HCT116 (cell line): Measurements from ENCODE around the gene TPP1. TPM values are rescaled to one million over a fixed set of nuclear protein-coding genes. Genes with fewer than 3 reads are reported as not detected.

Source experiments
- ATAC-seq: fragments of 200-7000 bp; cut with Tn5 transposase; 2 replicates; pipeline ENCODE4 v1.9.1; 2020; ENCODE audit warnings: mild to moderate bottlenecking, moderate library complexity
- BruUV-seq: library from RNA; stranded (reverse); fragments of 400-500 nt; replicated peaks from 2 replicates; lab custom pipeline; 2021; lab: Mats Ljungman, UMichigan
- CTCF ChIA-PET: fragments of 300-600 bp; sonication (Branson Sonifier 250); formaldehyde crosslinking; loops from one replicate; lab custom pipeline; 2021; ENCODE audit warnings: antibody characterized with exemption; lab: Charles Lee
- POLR2A ChIA-PET: fragments of 300-600, 350-600 bp; sonication (Branson Sonifier 250); formaldehyde crosslinking; loops from one replicate; lab custom pipeline; 2021; ENCODE audit warnings: antibody characterized with exemption; lab: Charles Lee
- RAD21 ChIA-PET, 2 experiments: fragments of 300-600 bp; sonication (Branson Sonifier 250); formaldehyde crosslinking; loops; one replicate each; lab custom pipeline; 2023; ENCODE audit warnings: low total read pairs in 2 of 2; ENCODE audit not compliant: uncharacterized antibody in 2 of 2, unreplicated experiment in 2 of 2, low non-redundant PET in 1 of 2; lab: Charles Lee
- DNase-seq: peaks from one replicate; pipeline ENCODE4 v3.0.0-alpha.2; 2010; ENCODE audit warnings: low read depth, low spot score
- H2AFZ ChIP-seq: fragments of 200-600 bp; shearing (Covaris generic), sonication (generic); 2 replicates; pipeline ENCODE4 v1.6.1; 2017; ENCODE audit warnings: low read depth, mixed run types, mixed read lengths, antibody characterized with exemption, low read length; ENCODE audit not compliant: poor library complexity, severe bottlenecking
- H3K27ac ChIP-seq: 2 replicates; pipeline ENCODE4 v1.5.1; 2012; ENCODE audit warnings: low read depth, low read length
- H3K27me3 ChIP-seq: fragments of 200-600 bp; sonication (generic); 2 replicates; pipeline ENCODE4 v1.6.1; 2016; ENCODE audit warnings: mixed run types, low read length, mixed read lengths; ENCODE audit not compliant: insufficient read depth
- H3K36me3 ChIP-seq, 2 experiments: fragments of 200-500 bp in 1 of 2; fragments of 200-600 bp in 1 of 2; sonication (Bioruptor generic) in 1 of 2; sonication (generic) in 1 of 2; 2 replicates each; pipeline versions ENCODE4 v1.5.1 to v1.6.1; 2014 to 2016; ENCODE audit warnings: low read length in 2 of 2, inconsistent platforms in 1 of 2, mixed read lengths in 1 of 2, mixed run types in 1 of 2; ENCODE audit not compliant: insufficient read depth in 2 of 2, control insufficient read depth in 1 of 2
- H3K4me1 ChIP-seq, 2 experiments: fragments of 200-600 bp in 1 of 2; sonication (generic) in 1 of 2; 2 replicates each; pipeline versions ENCODE4 v1.5.1 to v1.6.1; 2012 to 2017; ENCODE audit warnings: low read length in 2 of 2, inconsistent platforms in 1 of 2, mild to moderate bottlenecking in 1 of 2, mixed read lengths in 1 of 2, mixed run types in 1 of 2, moderate library complexity in 1 of 2; ENCODE audit not compliant: insufficient read depth in 2 of 2, control insufficient read depth in 1 of 2
- H3K4me2 ChIP-seq: fragments of 200-600 bp; sonication (generic); 2 replicates; pipeline ENCODE4 v1.6.1; 2017; ENCODE audit warnings: mixed run types, low read length, mixed read lengths
- H3K4me3 ChIP-seq, 2 experiments: fragments of 200-600 bp in 1 of 2; sonication (generic) in 1 of 2; replicated peaks in 1 of 2; 2 replicates each; pipeline ENCODE4 v1.5.1; 2011 to 2016; ENCODE audit warnings: low read length in 2 of 2, control low read depth in 1 of 2, low read depth in 1 of 2, mild to moderate bottlenecking in 1 of 2, mixed read lengths in 1 of 2, mixed run types in 1 of 2
- H3K79me2 ChIP-seq: fragments of 200-600 bp; sonication (generic); 2 replicates; pipeline ENCODE4 v1.6.1; 2017; ENCODE audit warnings: mild to moderate bottlenecking, mixed run types, low read length, moderate library complexity, mixed read lengths; ENCODE audit not compliant: insufficient read depth
- H3K9ac ChIP-seq: fragments of 200-600 bp; sonication (generic); 2 replicates; pipeline ENCODE4 v1.6.1; 2016; ENCODE audit warnings: low read length, mixed read lengths
- H3K9me2 ChIP-seq: fragments of 200-600 bp; sonication (generic), shearing (Covaris generic); 2 replicates; pipeline ENCODE4 v1.6.1; 2017; ENCODE audit warnings: mixed run types, mild to moderate bottlenecking, moderate library complexity; ENCODE audit not compliant: insufficient read depth
- H3K9me3 ChIP-seq, 2 experiments: fragments of 200-500 bp in 1 of 2; fragments of 200-600 bp in 1 of 2; sonication (Bioruptor generic) in 1 of 2; sonication (generic) in 1 of 2; 2 replicates each; pipeline ENCODE4 v1.6.1; 2014 to 2017; ENCODE audit warnings: low read length in 2 of 2, mixed read lengths in 2 of 2, inconsistent platforms in 1 of 2, low read depth in 1 of 2, mild to moderate bottlenecking in 1 of 2, mixed run types in 1 of 2, moderate library complexity in 1 of 2; ENCODE audit not compliant: control insufficient read depth in 1 of 2, insufficient read depth in 1 of 2
- H4K20me1 ChIP-seq: fragments of 200-600 bp; sonication (generic), shearing (Covaris generic); 2 replicates; pipeline ENCODE4 v1.6.1; 2017; ENCODE audit warnings: mixed run types, mild to moderate bottlenecking, moderate library complexity; ENCODE audit not compliant: insufficient read depth
- CBX3 ChIP-seq: IDR thresholded peaks from 2 replicates; pipeline ENCODE4 v1.6.1; 2012; ENCODE audit warnings: low read depth
- CEBPB ChIP-seq: IDR thresholded peaks from 2 replicates; pipeline ENCODE4 v1.6.1; 2012; ENCODE audit warnings: low read depth
- EGR1 ChIP-seq: IDR thresholded peaks from 2 replicates; pipeline ENCODE4 v1.6.1; 2012; ENCODE audit warnings: low read depth
- ELF1 ChIP-seq: IDR thresholded peaks from 2 replicates; pipeline ENCODE4 v1.6.1; 2012; ENCODE audit warnings: low read depth, borderline replicate concordance
- EZH2 ChIP-seq: fragments of 200-600 bp; sonication (generic); IDR thresholded peaks from 2 replicates; pipeline ENCODE4 v1.6.1; 2017; ENCODE audit warnings: antibody characterized with exemption, mixed run types
- EZH2phosphoT487 ChIP-seq: fragments of 200-600 bp; IDR thresholded peaks from 2 replicates; pipeline ENCODE4 v1.6.1; 2018; ENCODE audit warnings: antibody characterized with exemption, borderline replicate concordance
- JUND ChIP-seq: IDR thresholded peaks from 2 replicates; pipeline ENCODE4 v1.6.1; 2012
- POLR2A ChIP-seq: IDR thresholded peaks from 2 replicates; pipeline ENCODE4 v1.7.0; 2011; ENCODE audit warnings: borderline replicate concordance; ENCODE audit not compliant: insufficient read depth, insufficient read length; ENCODE audit errors: extremely low read depth
- POLR2AphosphoS5 ChIP-seq: IDR thresholded peaks from 2 replicates; pipeline ENCODE4 v1.6.1; 2011; ENCODE audit warnings: mild to moderate bottlenecking, low read depth, low read length, moderate library complexity
- RAD21 ChIP-seq: IDR thresholded peaks from 2 replicates; pipeline ENCODE4 v1.6.1; 2012; ENCODE audit warnings: low read depth, mild to moderate bottlenecking
- REST ChIP-seq: IDR thresholded peaks from 2 replicates; pipeline ENCODE4 v1.6.1; 2012; ENCODE audit warnings: low read depth
- SIN3A ChIP-seq: IDR thresholded peaks from 2 replicates; pipeline ENCODE4 v1.6.1; 2012; ENCODE audit warnings: low read depth
- SP1 ChIP-seq: IDR thresholded peaks from 2 replicates; pipeline ENCODE4 v1.6.1; 2012; ENCODE audit warnings: low read depth
- TCF7L2 ChIP-seq: IDR thresholded peaks from 2 replicates; pipeline ENCODE4 v1.7.0; 2011; ENCODE audit warnings: borderline replicate concordance, inconsistent platforms; ENCODE audit not compliant: insufficient read depth, insufficient read length; ENCODE audit errors: extremely low read depth
- ZFX ChIP-seq: fragments of 450-650 bp; IDR thresholded peaks from 2 replicates; pipeline ENCODE4 v1.6.1; 2017
- intact Hi-C: fragments of 100-400 bp; cut with micrococcal nuclease; formaldehyde crosslinking; loops from 2 replicates; pipeline ENCODE4 v1.10.0; 2022
- total RNA-seq: library from RNA; stranded (reverse); gene quantifications from one replicate; pipeline ENCODE4 v1.2.1, GENCODE V29; 2021; ENCODE audit not compliant: unreplicated experiment
- TF ChIP-seq, protein P1 (sequence below): IDR thresholded peaks from 2 replicates; pipeline ENCODE4 v1.6.1; 2012

The TPP1 gene
- total RNA-seq, 1 experiment from 2014 or later: 44.7 TPM

DNA sequence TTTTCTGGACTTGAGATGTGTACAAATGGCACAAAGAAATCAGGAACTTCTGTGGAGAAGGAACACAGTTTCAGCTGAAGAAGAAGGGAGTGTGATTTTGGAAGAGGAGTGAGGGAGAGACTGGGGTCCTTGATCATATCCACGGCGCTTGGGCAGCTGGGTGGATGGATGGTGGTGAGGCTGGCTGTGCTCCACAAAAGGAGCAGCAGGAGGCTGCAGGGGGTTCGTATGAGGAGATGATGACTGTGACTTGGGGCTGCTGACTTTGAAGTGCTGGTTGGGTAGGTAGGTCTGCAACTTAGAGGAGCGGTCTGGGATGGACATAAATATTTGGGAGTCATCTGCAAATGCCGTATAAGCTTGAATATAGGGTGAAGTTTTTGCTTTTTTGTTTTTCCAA is 37.7 kb upstream of the TPP1 start:
- no peak overlapping the region for H3K4me3 ChIP-seq
- POLR2A ChIA-PET: interaction anchor here (1.0 kb wide), 1 partner anchor 26 kb away, joined by 3 read pairs; the partner anchor contains the start of gene MRPL17
- CTCF ChIA-PET: interaction anchor here (0.9 to 1.5 kb wide), 3 partner anchors 11 to 293 kb away, joined by 3 to 5 read pairs (median 3); no protein-coding TSS in a partner anchor
- no peak for DNase-seq
- H3K27me3 ChIP-seq: peaks cover 6% of the 10 kb centered on the region; the same call in 1 of the 2 replicates
- H3K4me1 ChIP-seq: no peaks in the 10 kb centered on the region
- H3K9ac ChIP-seq: no peak overlapping the region
- no peak for TF ChIP-seq CEBPB
- no peak for TF ChIP-seq JUND
- no peak for TF ChIP-seq ZFX
- no peak for TF ChIP-seq EZH2phosphoT487
- TF ChIP-seq SIN3A: no peak
- no peak for TF ChIP-seq ELF1
- TF ChIP-seq RAD21: no peak
- TF ChIP-seq EZH2: no peak
- TF ChIP-seq POLR2AphosphoS5: no peak
- TF ChIP-seq, protein P1, sequence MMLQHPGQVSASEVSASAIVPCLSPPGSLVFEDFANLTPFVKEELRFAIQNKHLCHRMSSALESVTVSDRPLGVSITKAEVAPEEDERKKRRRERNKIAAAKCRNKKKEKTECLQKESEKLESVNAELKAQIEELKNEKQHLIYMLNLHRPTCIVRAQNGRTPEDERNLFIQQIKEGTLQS: no peak
- no peak for TF ChIP-seq TCF7L2
- TF ChIP-seq CBX3: no peak
- TF ChIP-seq SP1: no peak
- no peak for TF ChIP-seq POLR2A
- TF ChIP-seq EGR1: no peak
- TF ChIP-seq REST: no peak
- TF ChIP-seq, all 23 proteins: peak for 0
- Histone ChIP-seq H4K20me1 (no peaks in the 10 kb centered on the region), H2AFZ (no peak overlapping the region), H3K9me2 (no peaks in the 10 kb centered on the region), H3K36me3 (no peaks in the 10 kb centered on the region), H3K79me2 (no peaks in the 10 kb centered on the region), H3K27ac (no peak overlapping the region), H3K9me3 (no peaks in the 10 kb centered on the region), H3K4me2 (no peak overlapping the region)
- intact Hi-C loops: no loop called here
- RAD21 ChIA-PET: no interaction called here
- no peak for ATAC-seq
- BruUV-seq: no TSS peak
